ENCODE measurements around the gene SIMC1.
"Not testable (repeated sequence)": the region's sequence is repeated elsewhere in the genome, so short reads cannot be mapped to it uniquely, and the experiment has no call there.

- TF ChIP-seq CTCF (IDR thresholded peaks at IDR 0.05; ENCODE audit: extremely low read depth in 1 of 2, insufficient read depth in 1 of 2, low read depth in 1 of 2, low read length in 2 of 2); POLR2AphosphoS5 (IDR thresholded peaks at IDR 0.05; ENCODE audit: insufficient read depth, low read depth, low read length); EZH2 (IDR thresholded peaks at IDR 0.05; ENCODE audit: borderline replicate concordance, low read depth, low read length, severe bottlenecking); MAX (IDR thresholded peaks at IDR 0.05; ENCODE audit: insufficient read depth, insufficient read length): not testable (repeated sequence)
These were observed 43.8 kb upstream of the SIMC1 start for GRCh38 chr5:176194238-176195083.

Data from endothelial cell of umbilical vein (primary cell).